ENCODE results near the gene HYAL1.
A peak's percentile ranks its signal among the peaks of the same experiment; 100 is the strongest.
"Not testable (repeated sequence)": the region's sequence is repeated elsewhere in the genome, so short reads cannot be mapped to it uniquely, and the experiment has no call there.

HYAL1 gene

GRCh38 chr3:50289130-50289529 is 14.2 kb downstream of the HYAL1 start:
- H3K36me3 Mint-ChIP-seq (ENCODE audit: low read depth) = no peaks in the 10 kb centered on the region
- H3K9me3 Mint-ChIP-seq = no peaks in the 10 kb centered on the region
- TF ChIP-seq CTCF (IDR thresholded peaks at IDR 0.05; ENCODE audit: unreplicated experiment in 3 of 3) = no peak
- peaks cover 14% of the 10 kb centered on the region for H3K4me1 Mint-ChIP-seq
- peak overlapping the region; percentile 64 to 78 (median 65) for H3K4me3 Mint-ChIP-seq
- no peak overlapping the region for H3K27ac Mint-ChIP-seq
- peaks cover 3% of the 10 kb centered on the region for H3K27me3 Mint-ChIP-seq (ENCODE audit: low read depth)

GRCh38 chr3:50288387-50289007 is 14.9 kb downstream of the HYAL1 start:
- H3K4me1 Mint-ChIP-seq = peaks cover 14% of the 10 kb centered on the region
- no peaks in the 10 kb centered on the region for H3K36me3 Mint-ChIP-seq (ENCODE audit: low read depth)
- no peak overlapping the region for H3K27ac Mint-ChIP-seq
- TF ChIP-seq CTCF (IDR thresholded peaks at IDR 0.05; ENCODE audit: unreplicated experiment in 3 of 3) = no peak
- H3K4me3 Mint-ChIP-seq = peak overlapping the region in 2 of 3 experiments; percentile 13 to 78
- H3K9me3 Mint-ChIP-seq = no peaks in the 10 kb centered on the region
- peaks cover 3% of the 10 kb centered on the region for H3K27me3 Mint-ChIP-seq (ENCODE audit: low read depth)

GRCh38 chr3:50287262-50287661 is 16.1 kb downstream of the HYAL1 start:
- Mint-ChIP-seq H3K36me3 (ENCODE audit: low read depth) (no peaks in the 10 kb centered on the region), H3K4me1 (peaks cover 7% of the 10 kb centered on the region), H3K4me3 (peak overlapping the region in 1 of 3 experiments; percentile 46), H3K9me3 (no peaks in the 10 kb centered on the region), H3K27me3 (ENCODE audit: low read depth) (no peaks in the 10 kb centered on the region), H3K27ac (no peak overlapping the region)
- no peak for TF ChIP-seq CTCF (IDR thresholded peaks at IDR 0.05; ENCODE audit: unreplicated experiment in 3 of 3)

- no peaks in the 10 kb centered on the region for H3K36me3 Mint-ChIP-seq (ENCODE audit: low read depth)
- no peaks in the 10 kb centered on the region for H3K9me3 Mint-ChIP-seq
- no peak overlapping the region for H3K4me3 Mint-ChIP-seq
- H3K27me3 Mint-ChIP-seq (ENCODE audit: low read depth) = no peaks in the 10 kb centered on the region
- H3K27ac Mint-ChIP-seq = no peak overlapping the region
- peaks cover 6% of the 10 kb centered on the region for H3K4me1 Mint-ChIP-seq
- TF ChIP-seq CTCF (IDR thresholded peaks at IDR 0.05; ENCODE audit: unreplicated experiment in 3 of 3) = no peak
Measured at GRCh38 chr3:50286322-50287227, 16.8 kb downstream of the HYAL1 start.

- H3K4me3 Mint-ChIP-seq; H3K36me3 Mint-ChIP-seq (ENCODE audit: low read depth); H3K4me1 Mint-ChIP-seq; H3K27ac Mint-ChIP-seq; H3K27me3 Mint-ChIP-seq (ENCODE audit: low read depth); H3K9me3 Mint-ChIP-seq: not testable (repeated sequence)
Measured at GRCh38 chr3:50284121-50284520, 19.3 kb downstream of the HYAL1 start.

GRCh38 chr3:50279255-50280016 is 23.9 kb downstream of the HYAL1 start:
- no peaks in the 10 kb centered on the region for H3K9me3 Mint-ChIP-seq
- no peak overlapping the region for H3K27ac Mint-ChIP-seq
- H3K36me3 Mint-ChIP-seq (ENCODE audit: low read depth) = peaks cover 3% of the 10 kb centered on the region
- no peak overlapping the region for H3K4me3 Mint-ChIP-seq
- H3K4me1 Mint-ChIP-seq = peaks cover 11% of the 10 kb centered on the region
- peaks cover 12% of the 10 kb centered on the region for H3K27me3 Mint-ChIP-seq (ENCODE audit: low read depth)
- no peak for TF ChIP-seq CTCF (IDR thresholded peaks at IDR 0.05; ENCODE audit: unreplicated experiment in 3 of 3)

All from nephron (organoid).